Activated CD4-positive, CD25-positive, alpha-beta regulatory T cell (primary cell): ENCODE data around the gene CLEC18A.
"Not testable (repeated sequence)": the region's sequence is repeated elsewhere in the genome, so short reads cannot be mapped to it uniquely, and the experiment has no call there.

Experiments used
- DNase-seq, 4 experiments: peaks; one replicate each; lab custom pipeline; 2025; lab: John Stamatoyannopoulos, UW

The CLEC18A gene

GRCh38 chr16:69952116-69952515 is 982 bp downstream of the CLEC18A start:
- DNase-seq = not testable (repeated sequence)

- not testable (repeated sequence) for DNase-seq
Observed at GRCh38 chr16:69952572-69953355, 1.6 kb downstream of the CLEC18A start.

- not testable (repeated sequence) for DNase-seq
Observed at GRCh38 chr16:69954241-69954640, 3.1 kb downstream of the CLEC18A start.

- not testable (repeated sequence) for DNase-seq
Observed at GRCh38 chr16:69963312-69963711, 12.2 kb downstream of the CLEC18A start.

DNA sequence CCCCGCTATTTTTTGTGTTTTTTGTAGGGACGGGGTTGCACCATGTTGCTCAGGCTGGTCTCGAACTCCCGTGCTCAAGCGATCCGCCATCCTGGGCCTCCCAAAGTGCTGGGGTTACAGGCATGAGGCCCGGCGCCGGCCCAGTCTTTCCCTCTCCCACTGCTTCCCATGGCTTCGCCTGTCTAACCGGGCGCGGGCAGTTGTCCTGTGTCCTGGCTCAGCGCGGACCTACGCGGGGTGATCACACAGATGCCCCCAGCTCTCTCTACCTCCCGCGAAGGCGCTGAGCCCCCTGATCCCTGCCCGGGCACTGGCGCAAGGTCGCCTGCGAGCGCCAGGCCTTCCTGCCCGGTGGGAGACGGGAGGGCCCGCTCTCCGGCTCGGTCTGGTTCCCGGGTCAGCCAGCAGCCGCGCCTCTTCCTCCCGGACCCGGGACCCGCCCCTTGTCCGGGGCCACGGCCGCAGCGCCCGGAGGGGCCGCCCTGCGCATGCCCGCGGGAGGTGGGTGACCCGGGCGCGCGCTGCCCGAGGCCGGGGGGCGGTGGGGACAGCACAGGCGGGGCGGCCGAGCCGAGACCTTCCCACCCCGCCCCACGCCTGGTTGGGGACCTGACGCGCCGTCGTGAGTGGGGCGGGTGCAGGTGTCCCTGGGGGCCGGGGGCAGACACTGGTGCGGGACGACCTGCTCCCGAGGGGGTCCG is 14.0 kb downstream of the CLEC18A start:
- not testable (repeated sequence) for DNase-seq

DNA sequence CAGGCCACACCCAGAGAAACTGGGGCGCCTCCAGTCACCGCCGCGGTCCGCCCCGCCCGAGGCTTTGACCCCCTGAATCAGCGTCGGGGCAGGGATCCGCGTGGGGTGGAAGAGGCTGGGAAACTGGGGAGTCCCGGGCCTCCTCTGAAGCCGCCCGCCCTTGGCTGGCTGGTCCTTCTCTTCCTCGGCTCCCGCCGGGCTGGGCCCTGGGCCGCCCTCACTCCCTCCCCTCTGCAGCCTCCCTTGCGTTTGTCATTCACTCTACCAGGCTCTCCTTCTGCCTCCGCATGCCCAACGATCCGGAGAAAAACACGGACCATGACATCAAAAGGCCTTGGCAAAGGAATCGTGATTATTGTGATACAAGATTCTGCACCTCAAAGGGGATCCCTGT is 14.5 kb downstream of the CLEC18A start:
- not testable (repeated sequence) for DNase-seq

DNA sequence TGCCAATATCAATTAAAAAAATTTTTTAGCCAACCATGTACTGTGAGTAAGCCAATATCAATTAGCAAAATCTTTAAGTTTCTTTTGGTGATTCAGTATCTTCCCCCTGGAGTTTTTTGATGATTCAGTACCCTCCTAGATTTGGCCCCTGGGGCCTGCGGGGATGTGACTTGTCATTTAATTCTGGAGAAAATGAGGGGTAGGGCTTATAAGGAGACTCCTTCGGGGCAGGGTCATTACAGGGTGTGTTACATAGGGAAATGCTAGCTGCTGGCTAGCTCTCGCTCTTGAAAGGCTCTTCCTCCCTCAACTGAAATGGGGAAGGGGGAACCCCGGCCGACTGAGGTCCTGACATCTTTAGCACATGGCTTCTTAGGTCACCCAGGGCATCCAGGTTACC is 16.6 kb downstream of the CLEC18A start:
- not testable (repeated sequence) for DNase-seq

- DNase-seq = not testable (repeated sequence)
Observed at GRCh38 chr16:69968125-69968524, 17.0 kb downstream of the CLEC18A start.

GRCh38 chr16:69969657-69970056 is 18.5 kb downstream of the CLEC18A start:
- not testable (repeated sequence) for DNase-seq

DNA sequence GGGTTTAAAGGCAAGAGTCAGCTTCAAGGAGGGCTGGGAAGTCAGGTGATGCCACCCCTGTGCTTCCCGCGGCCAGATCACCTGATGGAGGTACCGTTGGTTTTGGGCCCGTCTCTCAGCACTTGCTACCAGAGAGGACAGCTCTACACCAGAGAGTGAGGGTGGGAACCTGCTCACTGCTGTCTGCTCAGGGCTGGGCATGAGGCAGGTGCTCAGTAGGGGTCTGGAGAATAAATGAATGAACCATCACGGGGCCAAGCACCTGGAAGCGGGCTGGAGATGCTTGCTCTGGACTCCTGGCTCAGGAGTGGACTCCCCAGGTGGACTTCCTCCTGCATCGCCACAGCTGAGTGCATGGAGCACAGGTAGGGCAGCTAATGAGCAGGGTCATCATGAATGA is 21.0 kb downstream of the CLEC18A start:
- not testable (repeated sequence) for DNase-seq

- not testable (repeated sequence) for DNase-seq
Observed at GRCh38 chr16:69972935-69973334, 21.8 kb downstream of the CLEC18A start.

DNA sequence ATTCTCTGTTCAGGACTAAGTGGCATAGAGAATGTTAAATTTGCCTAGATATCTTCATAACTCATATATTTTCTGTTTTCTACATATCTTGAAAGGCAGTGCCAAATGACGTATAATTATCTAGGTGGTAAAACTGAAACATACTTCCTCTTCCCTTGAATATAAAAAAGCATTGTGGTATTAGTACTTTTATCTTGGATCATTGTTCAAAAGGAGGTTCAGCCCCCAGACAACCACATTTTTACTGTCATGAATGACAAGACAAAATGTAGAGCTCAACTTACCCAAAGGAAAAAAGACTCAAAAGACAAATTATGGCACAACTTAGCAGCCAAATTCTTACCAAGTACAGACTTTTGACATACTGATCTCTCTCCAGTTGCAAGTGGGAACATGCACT is 34.1 kb downstream of the CLEC18A start:
- DNase-seq = not testable (repeated sequence)

GRCh38 chr16:69997956-69998355 is 46.8 kb downstream of the CLEC18A start:
- DNase-seq = not testable (repeated sequence)

- not testable (repeated sequence) for DNase-seq
Observed at GRCh38 chr16:69999801-70000200, 48.7 kb downstream of the CLEC18A start.

DNA sequence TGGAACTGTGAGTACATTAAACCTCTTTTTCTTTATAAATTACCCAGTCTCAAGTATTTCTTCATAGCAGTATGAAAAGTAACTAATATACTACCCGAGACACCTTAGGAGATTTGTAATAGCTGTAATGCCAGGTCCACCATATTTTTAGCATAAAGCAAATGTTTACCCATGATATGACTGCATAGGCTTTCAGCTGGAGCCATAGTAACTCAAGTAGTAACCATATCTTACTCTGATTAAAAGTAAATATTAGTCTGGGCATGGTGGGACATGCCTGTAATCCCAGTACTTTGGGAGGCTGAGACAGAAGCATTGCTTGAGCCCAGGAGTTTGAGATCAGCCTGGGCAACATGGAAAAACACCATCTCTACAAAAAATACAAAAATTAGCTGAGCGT is 52.4 kb downstream of the CLEC18A start:
- not testable (repeated sequence) for DNase-seq

DNA sequence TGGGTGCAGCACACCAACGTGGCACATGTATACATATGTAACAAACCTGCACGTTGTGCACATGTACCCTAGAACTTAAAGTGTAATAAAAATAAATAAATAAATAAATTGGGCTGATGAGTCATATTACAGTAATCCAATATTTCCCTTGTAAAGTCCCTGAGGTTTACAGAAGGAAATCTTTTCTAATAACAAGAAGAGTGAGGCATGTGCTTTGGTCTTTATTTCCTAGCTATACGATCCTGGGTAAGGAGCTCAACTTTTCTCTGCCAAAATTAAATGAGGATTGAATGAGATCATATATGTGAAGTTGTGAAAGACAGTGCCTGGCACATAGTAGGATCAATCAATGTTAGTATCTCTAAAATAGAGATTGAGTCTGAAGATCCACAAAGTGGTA is 57.5 kb downstream of the CLEC18A start:
- not testable (repeated sequence) for DNase-seq

DNA sequence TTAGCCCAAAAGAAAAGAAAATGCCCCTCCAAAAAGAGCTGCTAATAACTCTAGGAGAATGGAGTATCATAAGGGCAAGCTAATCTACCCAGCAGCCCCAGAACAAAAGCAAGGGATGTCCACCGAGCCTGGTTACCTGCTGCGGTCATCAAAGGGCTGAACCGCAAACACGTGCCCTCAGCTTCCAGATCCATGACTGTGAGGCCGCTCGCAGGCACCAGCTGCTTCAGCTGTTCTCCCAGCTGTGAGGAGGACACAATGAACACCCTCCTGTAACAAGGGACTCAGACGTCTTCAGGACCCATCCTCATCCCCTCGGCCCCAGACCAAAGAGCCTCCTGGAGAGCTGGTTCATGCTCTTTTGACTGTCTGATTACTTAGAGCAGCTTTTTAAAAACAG is 59.5 kb downstream of the CLEC18A start:
- not testable (repeated sequence) for DNase-seq

GRCh38 chr16:70011120-70011519 is 60.0 kb downstream of the CLEC18A start:
- DNase-seq = not testable (repeated sequence)

GRCh38 chr16:70012354-70012753 is 61.2 kb downstream of the CLEC18A start:
- DNase-seq = not testable (repeated sequence)

DNA sequence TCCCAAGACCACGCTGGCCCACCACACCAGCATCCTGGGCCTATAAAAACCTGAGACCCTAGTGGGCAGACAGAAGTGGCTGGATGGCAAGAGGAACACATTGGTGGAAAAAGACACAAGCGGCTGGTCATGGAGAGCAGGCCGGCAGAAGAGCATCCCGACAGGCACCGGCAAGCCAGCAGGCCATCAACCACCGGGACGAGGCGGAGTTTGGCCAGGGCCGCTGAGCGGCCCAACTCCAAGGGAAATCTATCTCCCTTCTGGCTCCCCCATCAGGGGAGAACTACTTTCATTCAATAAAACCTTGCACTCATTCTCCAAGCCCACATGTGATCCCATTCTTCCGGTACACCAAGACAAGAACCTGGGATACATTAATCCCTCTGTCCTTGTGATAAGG is 61.8 kb downstream of the CLEC18A start:
- not testable (repeated sequence) for DNase-seq
